Limb (tissue), 2 donors: ENCODE data around the gene SEPTIN12.
"Not testable (repeated sequence)": the region's sequence is repeated elsewhere in the genome, so short reads cannot be mapped to it uniquely, and the experiment has no call there.

Source experiments
- DNase-seq, 2 donors: peaks; one replicate each; pipeline ENCODE4 v3.0.0-alpha.2; 2016; ENCODE audit errors: extremely low spot score in 2 of 2

Gene SEPTIN12

GRCh38 chr16:4754865-4755264 lies 33.3 kb downstream of the SEPTIN12 start:
- no peak for DNase-seq

DNA sequence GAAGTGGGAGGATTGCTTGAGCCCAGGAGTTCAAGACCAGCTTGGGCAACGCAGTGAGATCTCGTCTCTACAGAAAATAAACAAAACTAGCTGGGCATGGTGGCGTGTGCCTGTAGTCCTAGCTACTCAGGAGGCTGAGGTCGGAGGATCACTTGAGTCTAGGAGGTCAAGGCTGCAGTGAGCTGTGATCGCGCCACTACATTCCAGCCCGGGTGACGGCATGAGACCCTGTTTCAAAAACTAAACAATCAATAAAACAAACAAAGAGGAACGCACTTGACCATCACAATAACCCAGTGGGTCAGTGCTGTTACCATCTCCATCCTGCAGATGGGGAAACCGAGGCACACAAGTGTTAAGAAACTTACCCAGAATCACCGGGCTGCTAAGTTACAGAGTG lies 34.9 kb downstream of the SEPTIN12 start:
- DNase-seq, result no peak

DNA sequence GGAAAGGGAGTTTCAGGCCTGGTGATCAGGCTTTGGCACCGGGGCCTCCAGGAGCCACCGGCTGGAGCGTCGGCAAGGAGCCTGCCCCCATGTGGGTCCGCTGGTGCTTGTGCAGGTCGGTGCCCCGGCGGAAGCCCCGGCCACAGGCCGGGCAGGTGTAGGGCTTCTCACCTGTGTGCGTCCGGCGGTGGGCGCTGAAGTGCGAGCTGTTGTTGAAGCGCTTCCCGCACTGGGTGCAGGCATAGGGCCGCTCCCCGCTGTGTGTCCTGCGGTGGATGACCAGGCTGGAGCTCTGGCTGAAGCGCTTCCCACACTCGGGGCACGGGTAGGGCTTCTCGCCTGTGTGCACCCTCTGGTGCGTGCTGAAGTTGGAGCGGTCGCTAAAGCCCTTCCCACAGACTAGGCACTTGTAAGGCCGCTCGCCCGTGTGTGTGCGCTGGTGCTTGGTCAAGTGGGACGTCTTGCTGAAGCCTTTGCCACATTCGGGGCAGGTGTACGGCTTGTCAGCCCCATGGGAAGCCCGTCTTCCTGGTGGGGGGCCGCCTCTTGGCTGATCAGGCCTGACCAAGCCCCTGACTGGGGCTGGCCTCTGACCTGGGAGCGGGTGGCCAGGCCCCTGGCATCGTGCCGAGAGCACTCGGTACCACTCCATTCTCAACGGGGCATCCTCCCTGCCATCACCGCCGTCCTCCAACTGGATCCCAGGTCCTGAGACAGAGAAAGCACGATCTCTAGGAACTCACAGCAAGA lies 35.6 kb downstream of the SEPTIN12 start:
- DNase-seq, result no peak

- DNase-seq, result no peak
Observed at GRCh38 chr16:4750896-4751295, 37.2 kb downstream of the SEPTIN12 start.

GRCh38 chr16:4749700-4750257 lies 38.4 kb downstream of the SEPTIN12 start:
- DNase-seq, result no peak

- no peak for DNase-seq
Observed at GRCh38 chr16:4748682-4749411, 39.3 kb downstream of the SEPTIN12 start.

DNA sequence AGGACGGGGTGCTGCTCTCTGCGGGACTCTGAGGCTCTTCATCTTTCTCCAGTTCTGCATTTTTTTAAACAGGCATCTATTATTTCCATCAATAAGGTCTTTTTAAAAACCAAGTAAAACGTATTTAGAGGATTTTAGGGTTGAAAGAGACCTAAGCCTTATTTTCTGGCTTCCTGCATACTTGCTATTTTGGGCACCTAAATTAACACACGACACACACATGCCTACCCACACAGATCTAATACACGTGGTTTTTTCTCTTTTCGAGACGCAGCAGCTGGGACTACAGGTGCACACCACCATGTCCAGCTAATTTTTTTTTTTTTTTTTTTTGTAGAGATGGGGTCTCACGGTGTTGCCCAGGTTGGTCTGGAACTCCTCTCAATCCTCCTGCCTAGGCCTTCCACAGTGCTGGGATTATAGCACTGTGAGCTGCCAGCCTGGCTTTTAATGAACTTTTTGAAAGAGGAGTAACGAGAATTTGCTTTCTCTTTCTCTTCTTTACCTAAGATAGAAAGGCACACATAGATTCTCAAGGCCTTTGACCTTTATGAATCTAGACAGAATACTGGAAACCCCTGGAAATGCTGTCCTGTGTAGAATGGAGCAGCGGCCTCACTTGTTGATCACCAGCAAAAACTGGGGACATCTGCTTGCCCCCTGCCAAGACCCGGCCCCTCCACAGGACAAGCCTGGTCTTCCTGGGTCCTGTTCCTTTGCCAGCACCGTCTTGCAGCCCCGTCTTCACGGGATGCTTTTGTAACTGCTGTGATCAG lies 40.1 kb downstream of the SEPTIN12 start:
- DNase-seq, result no peak

DNA sequence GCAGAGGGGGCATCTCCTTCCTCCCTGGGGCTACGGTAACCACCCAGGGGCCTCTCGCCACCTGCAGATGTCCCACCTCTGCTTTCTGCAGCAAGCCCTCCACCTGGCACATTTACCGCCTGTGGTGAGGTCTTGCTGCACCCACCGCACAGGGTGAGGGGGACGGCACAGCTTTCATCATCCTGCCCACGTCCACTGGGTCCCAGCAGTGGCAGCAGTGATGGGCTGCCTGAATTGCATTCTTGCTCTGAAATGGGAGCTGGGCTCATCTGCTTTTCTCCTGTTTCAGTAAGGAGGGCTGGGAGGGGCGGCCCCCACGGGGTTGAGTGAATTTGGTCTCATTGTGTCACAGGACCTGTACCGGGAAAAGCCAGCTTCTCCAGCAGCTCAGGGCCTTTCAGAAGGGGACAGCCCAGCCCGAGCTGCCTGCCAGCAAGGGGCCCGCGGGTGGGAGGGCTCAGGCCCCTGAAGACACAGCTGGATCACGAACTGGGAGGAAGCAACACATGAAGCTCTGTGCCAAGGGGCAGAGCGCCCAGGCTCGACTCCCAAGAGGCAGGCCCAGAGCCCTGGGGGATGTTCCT lies 41.1 kb downstream of the SEPTIN12 start:
- DNase-seq, result no peak

- DNase-seq, result no peak
Observed at GRCh38 chr16:4746215-4746614, 41.9 kb downstream of the SEPTIN12 start.

GRCh38 chr16:4745274-4745569 lies 42.9 kb downstream of the SEPTIN12 start:
- no peak for DNase-seq

GRCh38 chr16:4744555-4745273 lies 43.4 kb downstream of the SEPTIN12 start:
- no peak for DNase-seq

- no peak for DNase-seq
Observed at GRCh38 chr16:4743226-4743878, 44.8 kb downstream of the SEPTIN12 start.

DNA sequence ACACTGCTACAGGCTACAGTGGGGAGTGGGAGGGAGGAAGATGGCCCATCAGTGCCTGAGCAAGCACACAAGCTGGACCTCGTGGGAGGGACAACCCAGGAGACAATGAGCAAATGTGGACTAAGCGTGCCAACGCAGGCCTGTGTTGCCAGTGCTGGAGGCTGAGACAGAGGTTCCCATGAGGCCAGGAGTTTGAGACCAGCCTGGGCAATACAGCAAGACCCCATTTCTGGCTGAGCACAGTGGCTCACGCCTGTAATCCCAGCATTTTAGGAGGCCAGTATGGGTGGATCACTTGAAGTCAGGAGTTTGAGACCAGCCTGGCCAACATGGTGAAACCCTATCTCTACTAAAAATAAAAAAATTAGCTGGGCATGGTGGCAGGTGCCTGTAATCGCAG lies 49.8 kb downstream of the SEPTIN12 start:
- not testable (repeated sequence) for DNase-seq

- DNase-seq, result no peak
Observed at GRCh38 chr16:4737545-4737944, 50.6 kb downstream of the SEPTIN12 start.

- DNase-seq, result no peak
Observed at GRCh38 chr16:4736546-4736945, 51.6 kb downstream of the SEPTIN12 start.

DNA sequence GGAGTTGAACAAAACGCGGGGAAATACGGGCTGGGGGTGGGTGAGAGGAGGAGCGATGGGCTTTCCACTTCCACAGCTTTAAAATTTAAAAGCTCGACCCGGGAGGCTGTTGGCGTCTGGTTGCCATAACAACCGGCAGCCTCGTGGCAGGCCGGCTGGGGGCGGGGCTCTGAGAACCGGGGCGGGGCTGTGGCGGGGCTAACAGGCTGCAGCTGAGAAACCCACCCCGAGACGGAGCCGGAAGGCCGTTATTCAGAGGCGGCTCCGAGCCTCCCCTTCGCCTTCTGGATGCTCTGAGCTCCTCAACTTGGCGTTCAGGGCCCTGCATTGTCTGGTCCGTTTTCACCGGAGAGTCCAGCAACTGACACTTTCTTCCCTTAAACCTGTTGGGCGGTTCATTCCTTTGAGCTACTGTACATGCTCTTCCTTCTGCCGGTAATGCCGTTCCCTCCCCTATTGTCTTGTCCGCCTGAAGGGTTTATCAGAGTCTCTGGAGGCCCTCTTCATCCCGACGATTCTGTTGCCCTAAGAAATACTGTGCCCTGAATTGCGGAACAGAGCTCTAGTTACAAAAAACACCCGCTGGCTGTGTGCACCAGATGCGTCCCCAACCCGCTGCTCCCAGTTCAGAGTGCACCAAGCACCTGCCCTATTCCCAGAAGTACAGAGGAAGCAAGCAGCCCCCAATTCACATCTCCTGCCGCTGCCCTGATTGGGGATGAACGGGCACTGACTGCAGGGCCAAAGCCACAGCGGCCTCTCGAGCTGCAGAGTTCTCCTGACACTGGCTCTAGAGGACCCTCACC lies 53.2 kb downstream of the SEPTIN12 start:
- peak; percentile 89 to 95 for DNase-seq

- peak; percentile 92 to 94 for DNase-seq
Observed at GRCh38 chr16:4734063-4734729, 53.9 kb downstream of the SEPTIN12 start, which contains the start of the genes ANKS3 and DNAAF8. Gene ANKS3, minus strand, starts transcription at chr16:4734271. Its CDS starts 4,122 bp downstream, at chr16:4730149. Gene DNAAF8, plus strand, starts transcription at chr16:4734537. Its CDS starts 1,978 bp downstream, at chr16:4736515.

GRCh38 chr16:4733747-4734062 lies 54.4 kb downstream of the SEPTIN12 start:
- no peak for DNase-seq

- DNase-seq, result no peak
Observed at GRCh38 chr16:4733211-4733742, 54.9 kb downstream of the SEPTIN12 start.
